NK-92 treated with Interleukin-12 subunit alpha and Interleukin-12 subunit beta, amount 100 ng/mL, for 24 hours (cell line): ENCODE results near the gene DCLK1.

Experiments used
- DNase-seq: peaks from one replicate; lab custom pipeline; 2025; lab: John Stamatoyannopoulos, UW

The DCLK1 gene

DNA sequence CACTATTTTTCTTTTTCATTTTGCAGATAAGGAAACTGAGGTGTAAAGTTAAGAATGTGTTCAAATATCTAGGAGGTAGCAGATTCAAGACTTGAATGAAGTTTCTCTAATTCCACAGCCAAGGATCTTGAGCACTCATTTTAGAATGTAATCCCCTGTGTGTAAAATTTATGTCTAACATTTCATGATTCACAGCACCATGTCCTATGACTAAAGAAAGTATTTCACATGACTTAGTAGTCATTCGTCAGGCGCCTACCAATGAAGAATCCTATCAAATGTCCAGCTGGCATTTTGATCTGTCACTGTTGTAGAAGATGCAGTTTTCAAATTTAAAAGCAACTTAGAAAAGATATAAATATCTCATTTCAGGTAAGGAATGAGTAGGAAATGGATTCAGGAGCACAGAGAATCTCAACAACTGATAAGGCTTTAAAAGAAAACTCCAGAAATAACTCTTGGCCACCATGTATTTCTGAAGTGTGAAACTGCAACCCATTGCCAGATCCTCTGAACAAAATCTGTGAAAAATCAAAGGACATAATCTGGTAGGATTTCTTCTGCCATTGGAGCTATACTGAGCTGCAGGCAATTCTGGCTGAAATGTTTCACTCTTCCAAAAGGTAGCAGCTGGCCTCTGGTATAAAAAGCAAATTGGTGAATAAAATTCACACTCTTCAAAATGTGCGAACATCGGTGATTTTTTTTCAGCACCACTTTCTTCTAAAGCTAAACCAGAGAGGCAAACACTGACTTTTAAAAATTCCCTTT lies 92.2 kb downstream of the DCLK1 start:
- DNase-seq, result no peak

GRCh38 chr13:36033035-36033434 lies 98.1 kb downstream of the DCLK1 start:
- no peak for DNase-seq

- DNase-seq, result no peak
Observed at GRCh38 chr13:36031490-36031889, 99.7 kb downstream of the DCLK1 start.

GRCh38 chr13:36030670-36031331 lies 100.4 kb downstream of the DCLK1 start:
- DNase-seq, result no peak

DNA sequence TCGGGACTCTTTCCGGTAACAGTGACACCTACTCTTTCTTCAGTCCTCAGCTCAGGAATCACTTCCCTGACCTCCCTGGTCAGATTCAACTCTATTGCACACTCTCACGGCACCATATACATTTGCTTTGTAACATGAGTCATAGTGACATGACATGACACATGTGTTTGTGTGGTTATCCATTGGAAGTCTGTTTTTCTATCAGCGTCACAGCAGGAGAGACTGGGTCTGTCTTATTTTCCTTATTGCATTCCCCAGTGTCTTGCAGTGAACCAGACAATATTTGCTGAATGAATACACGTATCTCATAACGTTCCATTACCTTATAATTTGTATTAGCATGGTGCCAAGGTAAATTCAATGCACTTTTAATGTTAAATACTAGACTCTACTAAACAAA lies 102.0 kb downstream of the DCLK1 start:
- DNase-seq, result no peak

- DNase-seq, result no peak
Observed at GRCh38 chr13:36028359-36029025, 102.7 kb downstream of the DCLK1 start.

- DNase-seq, result no peak
Observed at GRCh38 chr13:36026531-36026930, 104.7 kb downstream of the DCLK1 start.

DNA sequence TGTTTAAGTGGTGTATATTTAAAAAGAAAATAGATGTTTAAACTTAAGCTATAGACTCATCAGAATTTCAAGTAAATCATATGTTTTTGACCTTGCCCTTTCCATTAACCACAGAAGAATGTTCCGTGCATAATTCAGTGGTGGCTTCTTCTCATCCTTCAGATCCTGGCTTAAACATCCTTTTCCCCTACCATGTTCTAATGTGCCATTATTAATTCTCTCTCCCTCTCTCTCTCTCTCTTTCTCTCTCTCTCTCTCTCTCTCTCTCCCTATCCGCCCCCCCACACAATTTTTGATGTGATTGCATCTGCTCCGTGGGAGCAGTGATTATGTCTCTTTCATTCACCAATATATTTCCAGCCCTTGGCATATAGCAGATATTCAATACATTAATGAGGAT lies 116.4 kb downstream of the DCLK1 start:
- no peak for DNase-seq

DNA sequence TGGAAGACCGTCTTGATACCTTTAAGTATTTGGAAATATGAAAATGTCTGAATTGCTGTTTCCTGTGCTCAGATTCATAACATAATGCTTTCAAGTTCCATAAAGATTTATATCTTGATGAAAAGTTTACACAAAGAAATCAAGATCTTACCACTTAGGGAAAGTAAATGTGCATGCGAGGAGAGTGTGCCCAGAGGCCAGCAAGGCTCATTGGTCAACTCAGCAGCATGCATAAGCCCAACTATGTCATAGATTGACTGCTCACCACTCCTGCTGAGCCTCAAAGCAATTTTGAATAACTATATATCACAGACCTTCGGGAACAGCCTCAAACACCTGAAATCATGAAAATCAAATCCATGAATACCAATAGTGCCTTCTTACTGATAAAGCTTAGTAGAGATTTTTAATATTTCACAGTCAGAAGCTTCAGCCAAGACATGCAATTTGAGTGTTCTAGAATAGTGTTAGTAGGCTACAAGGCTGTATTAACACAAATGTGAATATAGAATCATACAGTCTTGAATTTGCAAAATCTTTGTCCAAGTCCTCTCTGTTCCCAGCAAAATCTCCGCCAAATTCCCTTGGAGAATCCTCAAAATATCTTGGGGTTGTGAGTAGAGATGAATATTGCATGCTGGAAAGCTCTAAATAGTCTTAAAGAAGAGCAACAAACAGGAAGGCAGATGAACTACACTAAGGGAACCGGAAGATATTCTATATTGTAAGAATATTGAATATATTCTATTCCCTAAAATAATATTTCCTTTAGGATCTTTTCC lies 124.1 kb downstream of the DCLK1 start:
- DNase-seq, result no peak

DNA sequence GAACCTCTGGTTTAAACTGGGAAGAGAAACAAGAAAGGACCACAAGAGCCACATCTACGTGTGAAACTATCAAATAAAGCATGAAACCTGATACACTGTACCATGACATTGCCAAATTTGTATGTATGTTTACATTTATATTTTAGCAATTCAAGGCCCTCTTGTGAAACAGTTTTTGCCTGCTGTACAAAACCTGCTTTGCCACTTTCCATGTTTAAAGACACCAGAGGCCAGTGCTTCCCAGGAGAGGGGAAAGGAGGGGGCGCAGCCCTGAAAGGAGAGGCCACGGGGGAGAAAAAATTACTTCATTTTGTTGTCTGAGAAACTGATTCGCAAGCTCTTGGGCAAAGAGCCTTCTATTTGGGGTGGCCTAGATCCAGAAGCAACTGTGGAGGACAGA lies 124.8 kb downstream of the DCLK1 start:
- DNase-seq, result no peak

DNA sequence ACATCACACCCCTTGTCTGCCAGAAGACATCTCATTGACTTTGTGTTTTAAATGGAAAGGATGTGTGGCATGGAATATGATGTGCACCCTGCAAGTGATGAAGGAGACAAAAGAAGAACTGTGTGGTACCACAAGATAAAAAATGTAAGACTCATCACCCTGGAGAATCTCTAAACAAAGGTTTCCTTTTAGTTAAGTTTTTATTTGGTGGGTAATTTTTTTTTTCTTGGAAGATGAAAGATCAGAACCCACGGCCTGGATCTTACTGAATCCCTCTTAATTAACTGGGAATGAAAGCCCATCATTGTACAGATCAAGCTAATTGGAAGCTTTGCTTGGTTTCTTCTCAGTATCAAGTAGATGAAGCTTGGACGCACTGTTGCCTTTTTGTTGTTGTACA lies 129.6 kb downstream of the DCLK1 start:
- no peak for DNase-seq

- no peak for DNase-seq
Observed at GRCh38 chr13:36000028-36000427, 131.2 kb downstream of the DCLK1 start.

GRCh38 chr13:35996360-35996759 lies 134.8 kb downstream of the DCLK1 start:
- DNase-seq, result no peak

DNA sequence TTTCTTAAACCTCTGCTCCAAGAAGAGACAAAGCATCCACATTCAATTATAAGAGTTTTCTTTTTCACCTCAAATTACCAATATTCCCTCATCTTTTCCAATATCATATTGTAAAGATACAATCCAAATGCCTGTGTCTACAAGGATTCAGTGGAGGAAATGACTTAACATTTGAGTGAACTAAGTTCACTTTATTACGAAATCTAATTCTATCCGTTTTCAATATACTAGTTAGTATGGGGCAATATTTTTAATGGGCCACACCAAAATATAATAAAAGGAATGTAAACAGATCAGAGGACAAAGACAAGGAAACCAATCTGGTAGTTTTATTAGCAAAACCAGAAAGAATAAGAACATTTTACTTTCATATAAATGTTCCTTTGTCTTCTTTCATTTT lies 136.0 kb downstream of the DCLK1 start:
- no peak for DNase-seq

- no peak for DNase-seq
Observed at GRCh38 chr13:35994131-35994966, 136.8 kb downstream of the DCLK1 start.

- DNase-seq, result no peak
Observed at GRCh38 chr13:35993686-35994085, 137.5 kb downstream of the DCLK1 start.

DNA sequence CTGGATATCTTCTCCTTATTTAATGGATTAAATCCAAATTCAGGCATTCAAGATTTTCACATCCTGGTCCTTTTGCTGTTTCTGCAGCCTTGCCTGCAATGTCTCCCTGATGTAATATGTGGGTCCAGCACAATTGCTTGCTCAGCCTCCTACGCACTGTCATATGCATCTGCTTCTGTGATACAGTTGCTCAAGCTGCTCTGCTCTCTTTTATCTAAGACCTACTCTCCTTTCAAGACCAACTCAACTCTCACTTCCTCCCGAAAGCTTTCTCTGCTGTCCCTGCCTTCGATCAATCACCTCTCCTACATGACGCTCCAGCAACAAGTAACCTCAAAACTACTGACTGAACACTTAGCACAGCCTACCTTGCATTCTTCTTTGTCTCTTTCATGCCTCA lies 138.2 kb downstream of the DCLK1 start:
- DNase-seq, result no peak

DNA sequence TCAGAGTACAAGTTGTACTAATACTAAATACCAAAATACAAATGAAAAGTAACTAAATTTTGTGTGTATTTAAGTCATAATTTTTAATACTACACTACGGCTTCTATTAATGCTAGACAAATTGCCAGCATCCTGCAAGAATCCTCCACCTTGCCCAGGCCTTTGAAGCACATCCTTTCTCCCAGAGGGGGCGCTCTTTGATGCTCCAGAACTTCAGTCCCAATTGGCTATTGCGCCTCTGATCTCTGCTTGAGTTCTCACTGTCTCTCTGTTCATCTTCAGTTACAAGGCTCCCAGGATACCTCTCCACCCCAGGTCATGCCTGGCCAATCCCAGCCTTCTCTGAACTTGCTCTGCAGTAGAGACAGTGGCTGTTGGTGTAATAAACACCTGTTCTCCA lies 141.0 kb downstream of the DCLK1 start:
- no peak for DNase-seq

DNA sequence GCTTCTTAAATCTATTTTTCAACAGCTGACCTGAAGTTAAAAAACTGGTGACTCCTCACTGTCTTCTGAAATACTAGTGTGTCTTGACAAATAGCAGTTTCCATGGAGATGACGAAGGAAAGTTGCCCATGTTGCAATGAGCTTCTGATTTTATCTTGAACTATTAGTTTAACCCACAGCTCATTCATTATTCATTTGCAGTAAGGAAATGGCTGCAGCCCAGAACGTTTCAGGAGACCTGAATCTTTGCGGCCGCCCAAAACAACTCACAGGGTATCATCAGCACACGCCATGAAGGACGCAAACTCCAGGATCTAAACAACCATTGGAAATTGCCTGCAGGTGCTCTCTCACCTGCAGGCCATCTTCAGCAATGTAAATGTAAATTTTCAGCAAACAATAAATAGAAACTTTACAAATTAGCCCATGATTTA lies 142.5 kb downstream of the DCLK1 start:
- DNase-seq, result no peak

DNA sequence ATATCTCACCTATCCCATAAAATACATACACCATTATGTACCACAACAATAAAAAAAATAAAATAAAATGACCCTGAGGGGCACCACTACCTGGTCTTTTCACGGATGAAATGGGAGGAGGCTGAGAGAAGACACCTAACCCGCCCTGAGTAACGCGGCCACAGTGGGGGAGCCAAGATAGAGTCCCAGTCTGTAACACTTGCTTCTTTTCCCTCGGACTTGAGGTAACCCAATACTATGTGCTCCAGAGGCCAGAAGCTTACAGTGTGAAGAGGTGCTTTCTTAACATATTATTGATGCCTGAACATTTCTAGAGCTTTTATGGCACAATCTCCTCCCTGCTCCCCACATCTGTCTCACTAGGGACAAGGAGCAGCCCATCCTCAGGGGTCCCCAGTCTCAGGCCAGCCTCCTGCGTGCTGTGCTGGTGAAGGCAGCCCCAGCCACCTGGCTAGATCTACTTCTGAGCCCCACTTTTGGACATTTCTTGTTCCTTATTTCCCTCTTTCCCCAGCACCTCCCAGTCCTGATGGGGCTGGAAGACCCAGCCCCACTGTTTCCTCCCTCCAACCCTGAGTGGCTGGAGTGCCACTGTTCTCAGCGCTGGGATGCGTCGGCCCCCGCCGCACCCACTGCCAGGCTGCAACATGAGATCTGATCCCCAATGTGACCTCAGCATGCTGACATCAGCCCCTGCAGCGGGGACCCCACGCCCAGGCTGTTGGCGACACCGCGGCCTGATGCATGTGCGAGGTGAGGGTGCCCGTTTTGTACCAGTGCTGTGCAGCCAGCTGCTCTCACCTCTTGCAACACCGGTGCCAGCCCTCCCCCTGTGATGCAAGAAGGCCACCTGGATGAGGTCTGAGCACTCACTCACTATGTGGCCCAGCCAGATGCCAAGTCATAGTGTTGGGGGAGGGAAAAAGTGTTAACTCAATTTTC lies 143.3 kb downstream of the DCLK1 start:
- DNase-seq, result no peak
